Central memory CD4-positive, alpha-beta T cell (primary cell): Measurements from ENCODE around the gene TBX5.

Experiments used
- DNase-seq: peaks from one replicate; pipeline ENCODE4 v3.0.0; 2022

The TBX5 gene

DNA sequence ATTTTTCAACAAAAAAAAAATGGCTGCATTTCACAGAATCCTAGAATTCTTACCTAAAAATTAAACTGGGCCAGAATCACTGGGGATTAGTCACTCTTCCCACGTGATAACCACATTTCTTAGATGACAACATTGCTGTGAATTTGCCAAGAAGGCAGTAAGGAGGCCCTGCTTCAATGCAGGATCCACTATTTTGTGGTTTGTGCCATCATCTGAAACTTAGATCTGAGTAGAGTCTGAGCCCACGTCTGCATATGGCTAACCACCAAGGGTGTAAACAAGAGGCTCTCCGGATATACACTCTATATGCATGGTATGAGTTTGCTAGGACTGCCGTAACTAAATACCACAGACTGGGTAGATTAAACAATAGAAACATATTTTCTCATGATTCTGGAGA lies 24.4 kb upstream of the TBX5 start:
- no peak for DNase-seq

- DNase-seq, result no peak
Measured at GRCh38 chr12:114425031-114425626, 19.2 kb upstream of the TBX5 start.

DNA sequence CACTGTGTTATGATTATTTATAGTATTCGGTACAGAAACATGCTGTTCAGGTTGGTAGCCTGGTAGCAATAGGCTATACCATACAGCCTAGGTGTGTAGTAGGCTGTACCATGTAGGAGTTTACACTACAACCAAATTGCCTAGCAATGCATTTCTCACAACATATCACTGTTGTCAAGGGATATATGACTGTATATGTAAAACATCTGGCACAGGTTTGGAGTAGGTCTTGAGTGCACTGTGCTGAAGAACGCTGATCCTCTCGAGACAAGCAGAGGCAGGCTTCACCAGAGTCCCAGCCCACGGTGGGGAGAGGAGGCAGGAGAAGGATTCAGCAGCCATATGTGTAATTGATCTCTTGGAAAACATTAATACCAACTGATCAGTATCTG lies 15.0 kb upstream of the TBX5 start:
- DNase-seq, result no peak

- no peak for DNase-seq
Measured at GRCh38 chr12:114420182-114420943, 14.4 kb upstream of the TBX5 start.

DNA sequence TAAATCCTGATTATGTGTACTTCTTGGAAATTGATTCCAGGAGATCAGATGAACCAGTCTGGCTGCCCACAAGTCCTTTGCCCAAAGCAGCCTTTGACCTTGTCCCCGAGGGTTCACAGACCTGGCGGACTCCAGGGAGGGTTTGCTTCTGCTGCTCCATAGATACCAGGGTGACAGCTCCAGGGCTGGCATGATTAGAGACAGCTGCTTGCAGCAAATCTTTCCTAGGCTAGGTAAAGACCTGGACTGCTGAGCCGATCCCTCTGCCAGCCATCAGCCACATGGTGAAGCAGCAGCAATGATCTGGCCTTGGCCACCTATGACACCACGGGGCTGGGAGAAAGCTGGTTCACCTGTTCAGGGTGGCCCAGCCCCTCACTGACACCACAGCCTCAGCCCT lies 10.1 kb upstream of the TBX5 start:
- no peak for DNase-seq

- DNase-seq, result no peak
Measured at GRCh38 chr12:114415525-114415868, 9.6 kb upstream of the TBX5 start.

- DNase-seq, result no peak
Measured at GRCh38 chr12:114414866-114415524, 9.1 kb upstream of the TBX5 start.

DNA sequence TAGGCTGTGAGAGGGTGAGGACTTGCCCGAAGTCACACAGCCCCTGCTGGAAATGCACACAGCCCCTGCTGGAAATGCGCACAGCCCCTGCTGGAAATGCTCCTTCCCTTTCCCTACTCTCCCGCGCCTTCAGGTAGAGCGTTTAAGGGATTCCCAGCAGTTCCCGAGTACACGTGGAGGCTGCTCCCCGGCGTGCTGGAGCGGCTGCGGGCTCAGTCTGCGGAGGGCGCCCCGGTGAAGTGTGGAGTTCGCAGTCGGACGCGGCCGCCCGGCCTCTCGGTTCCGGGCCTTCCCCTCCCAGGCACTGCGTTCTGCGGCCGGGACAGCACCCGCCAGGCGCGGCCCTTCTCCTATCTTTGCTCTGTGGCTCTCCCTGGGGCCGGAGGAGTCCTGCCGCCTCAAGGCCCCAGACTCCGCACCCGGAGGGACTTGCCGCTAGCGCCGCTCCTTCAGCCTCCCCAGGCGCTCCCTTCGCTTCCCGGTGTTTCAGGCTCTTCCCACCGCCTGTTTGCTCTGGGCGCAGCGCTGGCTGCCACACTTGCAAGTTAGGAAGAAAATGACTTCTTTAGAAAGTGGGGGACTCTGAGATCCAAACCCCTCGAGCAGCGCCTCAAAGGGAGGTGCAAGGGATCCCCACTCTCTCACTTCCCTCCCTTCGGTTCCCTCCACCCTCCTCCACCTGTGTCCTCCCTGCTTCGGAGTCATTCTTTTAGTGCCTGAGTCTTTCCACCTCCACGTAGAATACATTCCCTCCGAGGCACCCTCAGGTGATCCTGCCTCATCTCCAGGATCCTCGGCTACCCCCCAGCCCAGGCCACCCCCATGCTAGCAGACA lies 8.3 kb upstream of the TBX5 start:
- DNase-seq, result no peak

- DNase-seq, result no peak
Measured at GRCh38 chr12:114412825-114413749, 7.1 kb upstream of the TBX5 start.

GRCh38 chr12:114412307-114412706 lies 6.4 kb upstream of the TBX5 start:
- no peak for DNase-seq

- no peak for DNase-seq
Measured at GRCh38 chr12:114411071-114411837, 5.3 kb upstream of the TBX5 start.

DNA sequence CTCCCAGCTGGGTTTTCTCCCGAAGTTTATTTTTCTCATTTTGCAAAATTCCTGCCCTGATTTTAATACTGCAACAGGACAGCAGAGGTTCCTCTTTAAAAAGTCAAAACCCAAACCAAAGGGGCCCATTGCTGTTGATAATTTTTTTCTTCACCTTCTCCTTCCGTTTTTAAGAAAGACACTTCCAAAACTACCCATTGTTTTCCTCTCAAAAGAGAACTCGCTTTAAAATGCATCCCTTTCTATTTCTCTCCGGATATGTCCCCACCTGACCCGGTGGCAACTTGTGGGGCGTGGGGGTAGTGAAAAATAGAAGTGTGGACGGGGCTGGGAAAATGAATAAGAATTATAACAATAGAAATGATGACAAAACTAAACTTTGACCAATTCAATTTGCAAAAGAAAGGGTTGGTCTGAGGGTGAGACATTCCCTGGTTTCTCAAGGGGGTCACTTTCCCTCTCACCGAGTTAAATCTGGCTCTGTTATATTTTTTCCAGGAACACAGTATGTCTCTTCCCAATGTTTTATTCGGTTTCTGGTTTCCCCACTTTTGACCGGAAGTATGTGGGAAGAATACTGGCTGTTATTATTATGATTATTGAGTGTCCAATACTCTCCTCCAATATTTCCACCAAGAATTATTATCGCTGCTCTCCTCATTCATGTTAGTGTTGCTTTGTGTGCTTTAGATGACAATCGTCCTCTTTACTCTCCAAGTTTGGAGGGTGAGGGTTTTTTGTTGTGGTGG lies 4.1 kb upstream of the TBX5 start:
- no peak for DNase-seq

DNA sequence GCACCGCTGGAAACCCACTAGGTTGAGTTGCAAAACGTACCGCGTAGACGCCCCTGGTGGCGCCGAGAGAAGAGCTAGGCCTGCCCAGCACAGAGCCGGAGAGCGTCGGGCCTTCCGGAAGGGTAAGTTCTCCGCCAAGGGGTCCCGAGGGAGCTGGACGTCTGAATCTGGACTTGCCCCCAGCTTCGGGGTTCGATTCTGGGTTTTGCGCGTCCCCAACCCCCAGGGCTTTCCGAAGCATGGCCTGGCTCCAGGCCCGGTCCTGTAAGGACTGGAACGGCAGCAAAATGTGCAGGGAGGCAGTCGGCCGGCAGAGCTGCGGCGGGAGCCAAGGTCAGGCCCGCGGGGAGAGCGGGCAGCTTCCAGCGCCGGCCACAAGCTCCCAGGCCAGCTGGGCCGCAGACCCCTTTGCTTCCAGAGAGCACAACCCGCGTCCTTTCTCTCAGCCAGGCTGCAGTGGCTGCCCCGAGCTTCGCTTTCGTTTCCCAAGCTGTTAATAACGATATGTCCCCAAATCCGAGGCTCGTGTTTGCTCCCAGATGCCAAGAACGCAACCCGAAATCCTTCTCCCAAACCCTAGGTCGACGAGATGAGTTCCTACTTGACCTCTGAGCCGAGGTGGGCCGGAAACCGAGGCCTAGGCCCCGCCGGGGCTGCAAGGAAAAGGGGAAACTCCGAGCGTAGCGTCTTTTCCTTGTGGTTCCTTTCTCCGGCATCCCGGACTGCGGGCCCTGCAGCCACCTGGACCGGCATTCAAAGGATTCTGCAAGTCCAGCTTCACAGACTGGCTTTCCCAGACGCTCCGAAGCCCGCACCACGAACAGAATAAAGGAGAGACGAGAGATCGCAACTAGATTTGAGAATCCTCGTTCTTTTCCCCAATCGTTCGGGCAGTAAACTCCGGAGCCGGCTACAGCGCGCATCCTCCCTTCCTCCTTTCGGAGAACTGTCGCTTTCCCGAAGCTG lies 3.2 kb upstream of the TBX5 start:
- no peak for DNase-seq

DNA sequence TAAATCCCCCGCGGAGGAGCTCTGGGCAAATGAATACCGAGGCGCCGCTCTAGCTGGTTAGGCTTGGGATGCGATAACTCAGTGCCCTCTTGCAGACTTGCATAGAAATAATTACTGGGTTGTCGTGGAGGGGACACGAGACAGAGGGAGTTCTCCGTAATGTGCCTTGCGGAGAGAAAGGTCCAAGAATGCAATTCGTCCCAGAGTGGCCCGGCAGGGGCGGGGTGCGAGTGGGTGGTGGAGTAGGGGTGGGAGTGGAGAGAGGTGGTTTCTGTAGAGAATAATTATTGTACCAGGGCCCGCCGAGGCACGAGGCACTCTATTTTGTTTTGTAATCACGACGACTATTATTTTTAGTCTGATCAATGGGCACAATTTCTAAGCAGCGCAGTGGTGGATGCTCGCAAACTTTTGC lies 2.5 kb upstream of the TBX5 start:
- DNase-seq, result no peak

DNA sequence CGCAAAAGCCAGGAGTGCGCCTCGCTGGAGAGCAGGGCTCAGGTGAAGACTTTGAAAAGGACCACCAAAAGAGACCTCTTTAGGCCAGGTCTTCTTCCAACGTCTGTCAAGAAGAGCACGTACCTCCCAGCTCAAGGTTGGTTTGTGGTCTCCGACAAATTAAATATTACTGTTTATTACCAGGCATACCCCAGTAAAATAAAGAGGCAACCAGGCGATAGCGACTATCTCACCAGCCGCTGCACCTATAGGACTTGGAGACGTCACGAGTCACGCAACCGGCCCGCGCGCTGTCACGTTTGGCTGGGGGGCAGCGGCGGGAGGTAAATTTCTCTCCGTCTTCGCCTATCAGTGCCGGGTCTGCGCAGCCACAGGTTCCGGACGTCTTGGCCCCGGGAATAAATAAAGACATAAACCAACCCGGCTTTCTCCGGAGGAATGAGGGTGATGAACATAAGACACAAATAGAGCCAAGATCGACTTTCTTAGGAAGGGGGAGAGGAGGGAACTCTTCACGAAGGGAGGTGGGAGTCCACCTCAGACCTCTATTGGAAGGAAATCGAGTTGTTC lies 2.0 kb upstream of the TBX5 start:
- DNase-seq, result no peak

DNA sequence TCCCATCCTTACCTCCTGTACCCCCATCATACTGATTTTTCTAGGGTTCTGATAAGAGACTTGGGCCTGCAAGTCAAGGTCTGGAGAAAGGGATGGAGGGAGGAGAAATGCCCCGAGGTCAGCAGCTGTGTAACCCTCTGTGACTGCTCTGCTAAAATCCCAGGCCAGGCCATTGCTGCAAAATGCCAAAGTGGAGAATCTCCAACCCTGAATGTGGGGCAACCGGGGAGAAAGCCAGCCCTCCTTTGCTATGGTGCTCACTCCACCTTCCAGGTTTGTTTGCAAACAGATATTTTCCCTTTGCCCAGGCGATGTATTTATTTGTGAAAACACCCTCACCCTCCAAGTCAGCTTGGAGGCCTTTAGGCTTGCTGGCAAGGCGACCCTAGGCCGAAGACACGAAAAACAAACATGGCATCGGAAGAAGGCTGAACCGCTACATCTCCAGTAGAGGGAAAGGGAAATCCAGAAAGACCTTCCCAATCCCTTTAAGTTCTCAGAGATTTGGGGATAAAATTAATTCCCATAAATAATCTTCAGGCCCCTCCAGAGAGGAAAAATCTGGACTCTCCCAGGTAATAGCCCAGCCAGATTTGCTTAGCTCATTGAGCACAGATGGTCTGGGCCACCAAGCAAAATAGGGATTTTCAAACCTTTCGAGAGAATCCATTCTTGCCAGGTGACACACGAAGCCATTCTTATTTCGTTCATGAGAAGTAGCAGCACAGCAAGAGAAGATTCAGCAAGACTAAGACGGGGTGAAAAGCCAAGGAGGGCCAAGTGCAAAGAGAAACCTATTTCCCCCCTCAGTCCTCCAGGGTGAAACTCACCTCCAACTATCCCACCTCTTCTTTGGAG lies 1.3 kb upstream of the TBX5 start:
- DNase-seq, result no peak

DNA sequence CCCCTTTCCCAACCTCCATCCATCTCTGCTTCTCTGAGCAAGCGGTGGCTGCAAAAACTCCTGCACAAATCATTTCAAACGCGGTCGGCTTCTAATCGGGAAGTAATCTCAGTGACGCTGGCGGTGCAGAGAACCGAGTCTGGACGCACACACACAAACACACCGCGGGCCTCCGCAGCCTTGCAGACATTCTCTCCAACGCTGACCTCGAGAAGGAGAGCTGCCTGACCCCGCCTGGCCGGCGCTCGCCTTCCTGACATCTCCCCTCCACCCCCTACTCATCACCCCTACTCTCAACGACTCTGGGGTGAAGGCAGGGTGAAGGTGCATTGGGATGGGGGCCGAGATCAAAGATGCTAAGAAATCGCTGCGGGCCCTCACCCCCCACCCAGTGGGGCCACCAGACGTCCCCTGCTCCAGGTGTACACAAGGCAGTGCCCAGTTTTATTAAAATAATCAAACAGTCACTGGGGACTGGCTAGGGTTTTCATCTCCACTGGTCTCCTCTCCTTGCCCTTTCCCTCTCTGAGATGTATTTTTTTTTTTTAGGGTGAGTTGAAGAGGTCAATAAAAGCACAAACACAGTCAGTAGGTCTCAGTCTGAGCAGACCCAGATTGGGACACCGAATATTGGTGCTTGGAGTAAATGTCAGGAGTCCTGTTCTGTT lies 506 bp upstream of the TBX5 start:
- DNase-seq, result no peak
